HG03196 (cell line): ENCODE measurements around the gene NINJ1.
"Not testable (repeated sequence)": the region's sequence is repeated elsewhere in the genome, so short reads cannot be mapped to it uniquely, and the experiment has no call there.

Experiments used
- ATAC-seq: cut with Tn5 transposase; IDR thresholded peaks from one replicate; pipeline ENCODE4 v1.9.1; 2021; ENCODE audit not compliant: unreplicated experiment

The NINJ1 gene

GRCh38 chr9:93107825-93108161 lies 26.3 kb downstream of the NINJ1 start:
- ATAC-seq, result no peak

- ATAC-seq, result no peak
Observed at GRCh38 chr9:93107151-93107824, 26.8 kb downstream of the NINJ1 start.

GRCh38 chr9:93105620-93106019 lies 28.4 kb downstream of the NINJ1 start:
- ATAC-seq, result no peak

- not testable (repeated sequence) for ATAC-seq
Observed at GRCh38 chr9:93101086-93101485, 33.0 kb downstream of the NINJ1 start.

- no peak for ATAC-seq
Observed at GRCh38 chr9:93100276-93100636, 33.8 kb downstream of the NINJ1 start.

- ATAC-seq, result no peak
Observed at GRCh38 chr9:93099551-93100275, 34.3 kb downstream of the NINJ1 start.

- no peak for ATAC-seq
Observed at GRCh38 chr9:93098236-93098946, 35.7 kb downstream of the NINJ1 start.

- no peak for ATAC-seq
Observed at GRCh38 chr9:93097511-93098201, 36.4 kb downstream of the NINJ1 start.

- ATAC-seq, result no peak
Observed at GRCh38 chr9:93096811-93097382, 37.2 kb downstream of the NINJ1 start.

GRCh38 chr9:93096131-93096802 lies 37.8 kb downstream of the NINJ1 start, which contains the start of gene CARD19:
Gene CARD19, plus strand, starts transcription at chr9:93096217. Its CDS starts 129 bp downstream, at chr9:93096346.
- ATAC-seq, result peak; percentile 32

GRCh38 chr9:93095205-93096130 lies 38.6 kb downstream of the NINJ1 start:
- ATAC-seq, result peak; percentile 54

- no peak for ATAC-seq
Observed at GRCh38 chr9:93094658-93095204, 39.3 kb downstream of the NINJ1 start.

- no peak for ATAC-seq
Observed at GRCh38 chr9:93093877-93094657, 40.0 kb downstream of the NINJ1 start.

GRCh38 chr9:93093127-93093876 lies 40.7 kb downstream of the NINJ1 start:
- ATAC-seq, result no peak

- ATAC-seq, result no peak
Observed at GRCh38 chr9:93092251-93092991, 41.6 kb downstream of the NINJ1 start.

- ATAC-seq, result no peak
Observed at GRCh38 chr9:93091453-93092081, 42.5 kb downstream of the NINJ1 start.

- no peak for ATAC-seq
Observed at GRCh38 chr9:93091056-93091452, 43.0 kb downstream of the NINJ1 start.
